Activated CD4-positive, alpha-beta memory T cell treated with anti-CD3 and anti-CD28 coated beads for 36 hours (primary cell): ENCODE data around the gene LTA4H. TPM values are rescaled to one million over a fixed set of nuclear protein-coding genes. Genes with fewer than 3 reads are reported as not detected.
"Not testable (repeated sequence)": the region's sequence is repeated elsewhere in the genome, so short reads cannot be mapped to it uniquely, and the experiment has no call there.

Experiments
- CTCF ChIA-PET: fragments of 350-600 bp; sonication (Branson Sonifier 250); formaldehyde crosslinking; loops from one replicate; lab custom pipeline; 2021; ENCODE audit warnings: antibody characterized with exemption, inconsistent platforms; lab: Charles Lee
- POLR2A ChIA-PET: fragments of 350-600 bp; sonication (Branson Sonifier 250); formaldehyde crosslinking; loops from one replicate; lab custom pipeline; 2021; ENCODE audit warnings: antibody characterized with exemption; lab: Charles Lee
- DNase-seq: peaks from one replicate; pipeline ENCODE4 v3.0.0-alpha.2; 2020
- H3K27ac Mint-ChIP-seq: one replicate; pipeline ENCODE4 v1.8.0; 2021; ENCODE audit warnings: mixed read lengths
- H3K27me3 Mint-ChIP-seq: one replicate; pipeline ENCODE4 v1.8.0; 2021; ENCODE audit warnings: mixed read lengths
- H3K36me3 Mint-ChIP-seq: one replicate; pipeline ENCODE4 v1.8.0; 2021; ENCODE audit warnings: mixed read lengths
- H3K4me1 Mint-ChIP-seq: one replicate; pipeline ENCODE4 v1.8.0; 2021; ENCODE audit warnings: low read depth, mixed read lengths
- H3K4me3 Mint-ChIP-seq: one replicate; pipeline ENCODE4 v1.8.0; 2021; ENCODE audit warnings: mild to moderate bottlenecking, mixed read lengths
- H3K9me3 Mint-ChIP-seq: one replicate; pipeline ENCODE4 v1.8.0; 2021; ENCODE audit warnings: mixed read lengths
- intact Hi-C: fragments of 100-400 bp; cut with micrococcal nuclease; formaldehyde crosslinking; loops from one replicate; pipeline ENCODE4 v1.15.1; 2023
- total RNA-seq, 2 experiments: library from RNA; stranded (reverse); gene quantifications; one replicate each; pipeline ENCODE4 v1.2.3, GENCODE V29; 2021

Gene LTA4H
- total RNA-seq, 2 experiments from 2014 or later, result 106 to 110 TPM

DNA sequence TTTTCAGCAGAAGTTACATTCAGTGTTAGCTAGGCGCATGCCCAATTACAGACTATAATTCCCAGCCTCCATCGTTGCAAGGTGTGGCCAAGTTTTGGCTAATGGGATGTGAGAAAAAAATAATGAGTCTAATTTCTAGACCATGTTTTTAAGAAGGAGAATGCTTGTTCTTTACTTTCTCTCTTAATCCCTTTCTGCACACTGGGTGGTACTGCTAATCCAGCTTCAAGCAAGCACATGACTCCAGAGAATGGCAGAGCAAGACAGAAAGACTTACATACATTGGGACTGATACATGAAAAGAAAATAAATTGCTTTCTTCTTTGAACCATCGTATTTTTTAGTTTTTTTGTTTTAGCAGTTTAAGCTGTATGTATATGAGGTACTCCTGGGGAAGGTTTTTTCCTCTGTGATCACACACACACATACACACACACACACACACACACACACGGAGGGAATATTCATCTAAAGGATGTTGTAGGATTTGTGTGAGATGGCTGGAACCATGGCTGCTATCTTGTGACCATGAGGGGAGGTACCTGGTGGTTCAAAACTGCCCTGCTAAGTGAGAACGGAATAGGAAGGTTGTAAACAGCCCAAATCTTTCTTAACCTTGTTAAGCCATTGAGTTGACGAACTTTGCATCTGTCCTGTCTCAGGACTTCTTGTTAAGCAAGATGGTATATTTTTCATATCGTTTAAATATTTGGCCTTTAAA is 34.3 kb upstream of the LTA4H start:
- intact Hi-C loops, result no loop called here
- Mint-ChIP-seq H3K27me3 (peaks cover under 1% of the 10 kb centered on the region), H3K4me3 (no peak overlapping the region), H3K36me3 (no peaks in the 10 kb centered on the region), H3K27ac (no peak overlapping the region), H3K4me1 (peaks cover 18% of the 10 kb centered on the region), H3K9me3 (no peaks in the 10 kb centered on the region)
- CTCF ChIA-PET, result interaction anchor here (1.6 kb wide), 1 partner anchor 145 kb away, joined by 7 read pairs; no protein-coding TSS in a partner anchor
- DNase-seq, result no peak
- POLR2A ChIA-PET, result interaction anchor here (0.5 kb wide), 1 partner anchor 146 kb away, joined by 7 read pairs; no protein-coding TSS in a partner anchor

DNA sequence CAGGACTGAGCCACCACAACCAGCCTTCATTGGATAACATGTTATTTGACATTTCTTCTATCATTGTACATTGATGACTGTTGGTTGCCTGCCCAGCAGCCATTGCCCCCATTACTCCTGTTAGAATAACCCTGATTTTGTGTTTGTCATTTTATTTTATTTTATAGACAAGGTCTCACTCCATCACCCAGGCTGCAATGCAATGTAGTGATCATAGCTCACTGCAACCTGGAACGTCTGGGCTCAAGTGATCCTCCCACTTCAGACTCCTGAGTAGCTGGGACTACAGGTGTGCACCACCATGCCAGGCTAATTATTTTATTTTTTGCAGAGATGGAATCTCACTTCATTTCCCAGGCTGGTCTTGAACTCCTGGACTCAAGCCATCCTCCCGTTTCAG is 33.2 kb upstream of the LTA4H start:
- Mint-ChIP-seq H3K4me1 (peaks cover 26% of the 10 kb centered on the region), H3K9me3 (no peaks in the 10 kb centered on the region), H3K36me3 (no peaks in the 10 kb centered on the region), H3K4me3 (no peak overlapping the region), H3K27me3 (no peaks in the 10 kb centered on the region), H3K27ac (no peak overlapping the region)
- ChIA-PET CTCF (interaction anchor here (1.6 kb wide), 1 partner anchor 146 kb away, joined by 7 read pairs; no protein-coding TSS in a partner anchor), POLR2A (no interaction called here)
- intact Hi-C loops, result no loop called here
- DNase-seq, result no peak

- H3K4me1 Mint-ChIP-seq, result peaks cover 27% of the 10 kb centered on the region
- H3K27me3 Mint-ChIP-seq, result no peaks in the 10 kb centered on the region
- no peak overlapping the region for H3K4me3 Mint-ChIP-seq
- CTCF ChIA-PET, result interaction anchor here (1.6 to 3.4 kb wide), 2 partner anchors 147 to 449 kb away, joined by 8 to 40 read pairs; no protein-coding TSS in a partner anchor
- DNase-seq, result no peak
- H3K9me3 Mint-ChIP-seq, result no peaks in the 10 kb centered on the region
- POLR2A ChIA-PET, result no interaction called here
- intact Hi-C loops, result no loop called here
- H3K27ac Mint-ChIP-seq, result no peak overlapping the region
- H3K36me3 Mint-ChIP-seq, result no peaks in the 10 kb centered on the region
These were observed 32.7 kb upstream of the LTA4H start for GRCh38 chr12:96068111-96068510.

DNA sequence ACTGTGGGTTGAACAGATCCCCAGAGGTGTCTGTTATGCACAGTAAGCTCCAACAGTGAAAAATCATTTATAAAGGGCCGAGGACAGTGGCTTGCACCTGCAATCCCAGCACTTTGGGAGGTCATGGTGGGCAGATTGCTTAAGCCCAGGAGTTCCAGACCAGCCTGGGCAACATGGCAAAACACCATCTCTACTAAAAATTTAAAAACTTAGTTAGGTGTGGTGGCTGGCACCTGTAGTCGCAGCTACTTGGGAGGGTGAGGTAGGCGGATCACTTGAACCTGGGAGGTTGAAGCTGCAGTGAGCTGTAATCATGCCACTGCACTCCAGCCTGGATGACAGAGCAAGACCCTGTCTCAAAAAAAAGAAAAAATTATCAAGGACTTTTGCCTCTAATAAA is 30.4 kb upstream of the LTA4H start:
- H3K27ac Mint-ChIP-seq, DNase-seq, H3K4me3 Mint-ChIP-seq, H3K27me3 Mint-ChIP-seq, H3K9me3 Mint-ChIP-seq, intact Hi-C loops, H3K36me3 Mint-ChIP-seq: not testable (repeated sequence)
- POLR2A ChIA-PET, result interaction anchor here (0.8 kb wide), 1 partner anchor 149 kb away, joined by 4 read pairs; no protein-coding TSS in a partner anchor
- CTCF ChIA-PET, result interaction anchor here (0.9 to 3.4 kb wide), 3 partner anchors 147 to 451 kb away, joined by 7 to 40 read pairs (median 10); no protein-coding TSS in a partner anchor
- H3K4me1 Mint-ChIP-seq, result peaks cover 31% of the 10 kb centered on the region

DNA sequence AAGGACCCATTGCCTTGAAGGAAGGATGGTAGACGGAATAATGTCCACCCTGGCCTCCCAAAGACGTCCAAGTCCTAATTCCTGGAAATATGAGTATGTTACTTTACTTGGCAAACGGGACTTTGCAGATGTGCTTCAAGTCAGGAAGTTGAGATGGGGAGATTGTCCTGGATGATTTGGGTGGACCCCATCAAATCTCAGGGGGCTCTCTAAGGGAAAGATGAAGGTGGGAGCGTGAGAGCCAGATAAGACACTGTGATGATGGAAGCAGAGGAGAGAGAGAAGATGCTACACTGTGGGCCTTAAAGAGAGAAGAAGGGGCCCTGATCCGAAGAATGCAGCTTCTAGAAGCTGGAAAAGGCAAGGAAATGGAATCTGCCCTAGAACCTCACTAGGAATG is 29.6 kb upstream of the LTA4H start:
- ChIA-PET CTCF (interaction anchor here (0.9 to 3.4 kb wide), 6 partner anchors 52 to 335 kb away, joined by 3 to 40 read pairs (median 8); partner anchors contain the start of gene CDK17), POLR2A (no interaction called here)
- Mint-ChIP-seq H3K27ac (no peak overlapping the region), H3K9me3 (no peaks in the 10 kb centered on the region), H3K27me3 (no peaks in the 10 kb centered on the region), H3K4me3 (no peak overlapping the region), H3K4me1 (peaks cover 26% of the 10 kb centered on the region), H3K36me3 (no peaks in the 10 kb centered on the region)
- intact Hi-C loops, result loop anchor here (5.0 kb wide), 2 partner anchors 132 to 437 kb away; no protein-coding TSS in a partner anchor
- DNase-seq, result no peak

- no peak overlapping the region for H3K27ac Mint-ChIP-seq
- CTCF ChIA-PET, result interaction anchor here (0.7 to 2.3 kb wide), 10 partner anchors 26 to 452 kb away, joined by 3 to 28 read pairs (median 4); partner anchors contain the start of gene CDK17
- no peaks in the 10 kb centered on the region for H3K36me3 Mint-ChIP-seq
- intact Hi-C loops, result loop anchor here (5.0 kb wide), 2 partner anchors 133 to 438 kb away; no protein-coding TSS in a partner anchor
- H3K27me3 Mint-ChIP-seq, result no peaks in the 10 kb centered on the region
- H3K4me1 Mint-ChIP-seq, result peaks cover 26% of the 10 kb centered on the region
- H3K4me3 Mint-ChIP-seq, result no peak overlapping the region
- no peaks in the 10 kb centered on the region for H3K9me3 Mint-ChIP-seq
- DNase-seq, result no peak
- POLR2A ChIA-PET, result no interaction called here
These were observed 28.9 kb upstream of the LTA4H start for GRCh38 chr12:96064271-96064670.

DNA sequence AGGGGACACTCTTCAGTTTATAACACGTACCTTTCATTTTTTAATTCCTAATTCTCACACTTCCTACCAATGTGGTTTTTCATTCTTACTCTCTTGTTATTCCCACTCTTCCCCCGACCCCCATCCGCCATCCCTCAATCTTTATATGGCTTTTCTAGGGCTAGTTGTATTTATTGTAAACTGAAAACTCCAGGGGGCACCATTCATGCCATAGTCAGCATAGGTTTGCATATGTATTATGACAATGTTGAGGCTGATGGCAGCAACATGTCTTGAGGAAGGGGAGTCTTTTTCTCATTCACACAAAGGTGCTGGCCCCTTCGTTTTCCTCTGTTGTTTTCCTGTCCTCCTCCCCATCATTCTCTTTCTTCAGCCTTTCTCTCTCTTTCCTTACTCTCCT is 27.7 kb upstream of the LTA4H start:
- intact Hi-C loops, result loop anchor here (2.0 to 5.0 kb wide), 3 partner anchors 68 to 439 kb away; no protein-coding TSS in a partner anchor
- H3K4me3 Mint-ChIP-seq, result no peak overlapping the region
- no peak for DNase-seq
- H3K27me3 Mint-ChIP-seq, result no peaks in the 10 kb centered on the region
- CTCF ChIA-PET, result interaction anchor here (1.6 to 7.5 kb wide), 3 partner anchors 150 to 454 kb away, joined by 5 to 126 read pairs (median 26); partner anchors contain the start of gene CDK17
- H3K4me1 Mint-ChIP-seq, result peaks cover 26% of the 10 kb centered on the region
- no peaks in the 10 kb centered on the region for H3K9me3 Mint-ChIP-seq
- no peaks in the 10 kb centered on the region for H3K36me3 Mint-ChIP-seq
- POLR2A ChIA-PET, result no interaction called here
- peak overlapping the region; percentile 1 for H3K27ac Mint-ChIP-seq

DNA sequence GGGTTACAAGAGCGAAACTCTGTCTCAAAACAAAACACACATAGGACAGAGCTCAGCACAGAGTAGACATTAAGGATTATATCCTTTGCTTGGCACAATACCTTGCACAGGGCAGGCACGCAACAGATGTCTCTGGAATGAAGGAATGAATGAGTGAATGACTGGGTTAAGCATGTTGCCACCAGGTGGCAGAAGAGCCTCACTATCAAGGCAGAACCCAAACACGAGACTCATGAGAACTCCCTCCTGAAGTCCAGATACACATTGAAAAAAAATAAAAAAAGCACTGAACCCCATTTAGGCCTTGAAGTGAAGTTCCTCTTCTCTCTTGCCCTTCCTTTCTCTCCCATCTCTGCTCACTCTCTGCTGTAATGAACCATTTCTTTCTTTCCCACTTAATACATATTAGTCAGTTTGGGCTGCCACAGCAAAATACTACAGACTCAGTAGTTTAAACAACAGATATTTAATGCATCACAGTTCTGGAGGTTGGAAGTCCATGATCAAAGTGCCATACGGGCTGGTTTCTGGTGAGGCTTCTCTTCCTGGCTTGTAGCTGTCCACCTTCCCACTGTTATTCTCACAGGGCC is 26.6 kb upstream of the LTA4H start:
- H3K4me1 Mint-ChIP-seq, result peaks cover 26% of the 10 kb centered on the region
- H3K9me3 Mint-ChIP-seq, result peaks cover 3% of the 10 kb centered on the region
- CTCF ChIA-PET, result interaction anchor here (0.6 to 7.5 kb wide), 11 partner anchors 14 to 859 kb away, joined by 3 to 126 read pairs (median 5); partner anchors contain the start of gene CDK17
- intact Hi-C loops, result loop anchor here (1.0 to 5.0 kb wide), 6 partner anchors 69 to 454 kb away; no protein-coding TSS in a partner anchor
- H3K27ac Mint-ChIP-seq, result no peak overlapping the region
- no peaks in the 10 kb centered on the region for H3K27me3 Mint-ChIP-seq
- H3K4me3 Mint-ChIP-seq, result no peak overlapping the region
- H3K36me3 Mint-ChIP-seq, result no peaks in the 10 kb centered on the region
- DNase-seq, result peak; percentile 83
- POLR2A ChIA-PET, result no interaction called here

- H3K4me1 Mint-ChIP-seq, result peaks cover 26% of the 10 kb centered on the region
- no peak overlapping the region for H3K27ac Mint-ChIP-seq
- peaks cover 6% of the 10 kb centered on the region for H3K9me3 Mint-ChIP-seq
- ChIA-PET CTCF (interaction anchor here (0.6 to 7.5 kb wide), 12 partner anchors 14 to 860 kb away, joined by 3 to 126 read pairs (median 4); partner anchors contain the start of gene CDK17), POLR2A (interaction anchor here (0.7 kb wide), 1 partner anchor 154 kb away, joined by 3 read pairs; no protein-coding TSS in a partner anchor)
- intact Hi-C loops, result loop anchor here (5.0 kb wide), 2 partner anchors 136 to 441 kb away; no protein-coding TSS in a partner anchor
- H3K36me3 Mint-ChIP-seq, result no peaks in the 10 kb centered on the region
- H3K27me3 Mint-ChIP-seq, result no peaks in the 10 kb centered on the region
- H3K4me3 Mint-ChIP-seq, result no peak overlapping the region
- DNase-seq, result no peak
These were observed 25.9 kb upstream of the LTA4H start for GRCh38 chr12:96061323-96061722.

DNA sequence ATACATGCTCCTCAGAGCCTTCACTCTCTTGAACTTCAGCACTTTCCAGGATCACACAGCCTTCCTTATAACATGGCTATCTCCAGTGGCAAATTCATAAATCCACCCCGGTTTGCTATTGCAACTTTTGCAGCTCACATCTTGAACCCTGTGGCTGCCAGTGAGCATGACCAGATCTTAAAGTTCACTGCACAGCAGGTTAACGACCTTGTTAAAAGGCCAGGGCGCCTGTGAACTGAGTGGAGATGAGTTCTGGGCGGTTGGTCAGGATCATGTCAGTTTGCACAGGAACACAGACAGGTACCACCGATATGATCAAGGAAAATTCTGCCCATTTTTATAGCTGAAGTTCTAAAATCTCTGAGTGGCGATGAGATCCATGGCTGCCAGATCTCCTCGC is 24.7 kb upstream of the LTA4H start:
- intact Hi-C loops, result loop anchor here (5.0 kb wide), 2 partner anchors 137 to 442 kb away; no protein-coding TSS in a partner anchor
- CTCF ChIA-PET, result interaction anchor here (0.6 to 7.5 kb wide), 6 partner anchors 12 to 457 kb away, joined by 4 to 126 read pairs (median 6); partner anchors contain the start of gene CDK17
- no peak overlapping the region for H3K27ac Mint-ChIP-seq
- no peak for DNase-seq
- no peak overlapping the region for H3K4me3 Mint-ChIP-seq
- POLR2A ChIA-PET, result no interaction called here
- peaks cover 6% of the 10 kb centered on the region for H3K9me3 Mint-ChIP-seq
- peaks cover 26% of the 10 kb centered on the region for H3K4me1 Mint-ChIP-seq
- no peaks in the 10 kb centered on the region for H3K27me3 Mint-ChIP-seq
- no peaks in the 10 kb centered on the region for H3K36me3 Mint-ChIP-seq

DNA sequence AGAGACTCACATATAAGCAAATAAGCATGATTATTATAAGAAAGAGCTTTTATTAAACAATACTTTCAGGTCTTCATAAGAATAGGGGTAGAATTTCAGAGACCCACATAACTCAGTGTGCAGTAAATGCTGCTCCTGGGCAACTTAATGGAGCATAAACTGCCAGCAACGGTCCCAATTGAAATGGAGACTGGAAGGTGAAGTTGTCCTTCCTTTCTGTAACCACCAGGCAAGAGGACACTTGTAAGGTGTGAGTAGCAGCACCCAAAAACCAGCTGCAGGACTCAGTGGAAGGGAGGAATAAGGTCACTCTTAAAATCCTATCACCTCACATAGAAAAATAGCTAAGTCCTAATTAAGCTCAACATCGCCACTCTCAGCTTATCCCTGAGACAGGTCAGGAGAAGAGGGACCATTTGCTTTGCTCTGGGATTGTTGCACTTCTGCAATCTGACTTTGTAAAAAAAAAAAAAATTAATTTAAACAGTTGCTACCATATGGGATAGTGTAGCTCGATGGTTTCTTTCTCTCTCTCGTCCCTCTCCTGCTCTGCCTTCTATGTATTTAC is 22.7 kb upstream of the LTA4H start:
- H3K9me3 Mint-ChIP-seq, result peaks cover 10% of the 10 kb centered on the region
- H3K4me3 Mint-ChIP-seq, result no peak overlapping the region
- no peak overlapping the region for H3K27ac Mint-ChIP-seq
- ChIA-PET CTCF (interaction anchor here (0.8 to 7.5 kb wide), 5 partner anchors 139 to 458 kb away, joined by 3 to 126 read pairs (median 3); no protein-coding TSS in a partner anchor), POLR2A (no interaction called here)
- H3K27me3 Mint-ChIP-seq, result no peaks in the 10 kb centered on the region
- H3K36me3 Mint-ChIP-seq, result no peaks in the 10 kb centered on the region
- intact Hi-C loops, result no loop called here
- no peak for DNase-seq
- H3K4me1 Mint-ChIP-seq, result peaks cover 8% of the 10 kb centered on the region
